NB4 (cell line): ENCODE results near the gene NUSAP1.
A peak's percentile ranks its signal among the peaks of the same experiment; 100 is the strongest.
"Not testable (repeated sequence)": the region's sequence is repeated elsewhere in the genome, so short reads cannot be mapped to it uniquely, and the experiment has no call there.

ENCODE experiments used
- DNase-seq: peaks from one replicate; pipeline ENCODE4 v3.0.0; 2010; ENCODE audit warnings: low read depth
- H3K4me3 ChIP-seq: one replicate; pipeline ENCODE4 v1.5.1; 2011; ENCODE audit warnings: mild to moderate bottlenecking, low read depth, low read length, moderate library complexity
- MYC ChIP-seq: IDR thresholded peaks from 2 replicates; pipeline ENCODE4 v1.6.1; 2011; ENCODE audit warnings: low read depth, low read length
- POLR2A ChIP-seq: IDR thresholded peaks from 2 replicates; pipeline ENCODE4 v1.6.1; 2011; ENCODE audit warnings: mild to moderate bottlenecking; ENCODE audit not compliant: insufficient read length; ENCODE audit errors: extremely low read depth
- TF ChIP-seq, protein P1 (sequence below): IDR thresholded peaks from one replicate; pipeline ENCODE4 v1.5.1; 2012; ENCODE audit warnings: low read depth, low read length
- TF ChIP-seq, protein P2 (sequence below): IDR thresholded peaks from 2 replicates; pipeline ENCODE4 v1.6.1; 2011; ENCODE audit warnings: low read depth, low read length

The NUSAP1 gene

DNA sequence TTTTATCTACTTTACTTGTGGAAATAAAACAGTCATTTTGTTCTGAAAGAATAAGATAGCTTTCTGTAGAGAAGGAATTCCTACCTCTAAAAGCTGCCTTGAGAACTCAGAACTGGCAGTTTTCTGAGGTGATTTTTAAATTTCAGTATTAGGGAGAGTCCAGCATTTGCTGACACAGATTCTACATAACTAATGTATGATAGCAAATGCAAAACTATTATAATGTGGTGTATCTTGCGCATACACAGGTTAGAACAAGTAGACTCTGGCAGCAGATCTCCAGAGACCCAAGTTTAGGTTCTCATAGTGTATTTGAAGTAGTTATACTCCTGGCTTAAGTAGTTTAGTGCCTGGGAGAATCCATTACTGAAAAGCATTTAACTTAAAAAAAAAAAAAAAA, 31.1 kb upstream of the NUSAP1 start:
- TF ChIP-seq POLR2A: no peak
- no peak for TF ChIP-seq MYC
- TF ChIP-seq, protein P1, sequence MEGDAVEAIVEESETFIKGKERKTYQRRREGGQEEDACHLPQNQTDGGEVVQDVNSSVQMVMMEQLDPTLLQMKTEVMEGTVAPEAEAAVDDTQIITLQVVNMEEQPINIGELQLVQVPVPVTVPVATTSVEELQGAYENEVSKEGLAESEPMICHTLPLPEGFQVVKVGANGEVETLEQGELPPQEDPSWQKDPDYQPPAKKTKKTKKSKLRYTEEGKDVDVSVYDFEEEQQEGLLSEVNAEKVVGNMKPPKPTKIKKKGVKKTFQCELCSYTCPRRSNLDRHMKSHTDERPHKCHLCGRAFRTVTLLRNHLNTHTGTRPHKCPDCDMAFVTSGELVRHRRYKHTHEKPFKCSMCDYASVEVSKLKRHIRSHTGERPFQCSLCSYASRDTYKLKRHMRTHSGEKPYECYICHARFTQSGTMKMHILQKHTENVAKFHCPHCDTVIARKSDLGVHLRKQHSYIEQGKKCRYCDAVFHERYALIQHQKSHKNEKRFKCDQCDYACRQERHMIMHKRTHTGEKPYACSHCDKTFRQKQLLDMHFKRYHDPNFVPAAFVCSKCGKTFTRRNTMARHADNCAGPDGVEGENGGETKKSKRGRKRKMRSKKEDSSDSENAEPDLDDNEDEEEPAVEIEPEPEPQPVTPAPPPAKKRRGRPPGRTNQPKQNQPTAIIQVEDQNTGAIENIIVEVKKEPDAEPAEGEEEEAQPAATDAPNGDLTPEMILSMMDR: no peak
- TF ChIP-seq, protein P2, sequence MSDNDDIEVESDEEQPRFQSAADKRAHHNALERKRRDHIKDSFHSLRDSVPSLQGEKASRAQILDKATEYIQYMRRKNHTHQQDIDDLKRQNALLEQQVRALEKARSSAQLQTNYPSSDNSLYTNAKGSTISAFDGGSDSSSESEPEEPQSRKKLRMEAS: no peak
- no peak overlapping the region for H3K4me3 ChIP-seq
- DNase-seq: no peak

DNA sequence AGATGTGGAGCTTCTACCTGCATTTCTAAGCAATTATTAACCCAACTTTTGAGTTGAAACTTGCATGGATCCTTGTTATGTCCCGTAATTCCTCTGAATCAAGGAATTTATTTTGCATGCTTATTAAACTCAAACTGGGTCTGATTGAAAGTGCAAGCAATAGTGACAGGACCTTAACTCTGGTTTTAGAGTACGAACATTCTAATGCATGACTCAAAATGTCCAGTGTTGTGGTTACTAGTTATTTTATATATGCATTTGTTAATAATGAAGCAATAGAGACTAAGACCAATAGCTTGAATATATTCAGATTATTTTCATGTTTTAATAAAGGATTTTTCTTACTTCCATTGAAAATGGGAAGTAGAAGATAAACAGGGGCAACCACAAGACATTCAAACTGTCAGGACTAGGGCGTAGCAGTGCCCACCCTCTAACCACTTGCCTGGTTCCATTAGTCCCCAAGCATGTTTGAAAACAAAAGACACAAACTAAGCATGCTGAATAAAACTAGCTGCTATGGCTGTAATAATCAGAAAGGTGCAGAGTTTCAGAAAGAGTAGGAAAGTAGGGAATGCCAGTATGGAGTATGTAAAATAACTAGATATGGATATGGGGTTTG, 28.4 kb upstream of the NUSAP1 start:
- DNase-seq: peak; percentile 66
- no peak overlapping the region for H3K4me3 ChIP-seq
- TF ChIP-seq, protein P1: no peak
- TF ChIP-seq, protein P2: peak; percentile 18; the same call in 1 of the 2 replicates

- no peak for DNase-seq
- no peak for TF ChIP-seq MYC
- TF ChIP-seq, protein P2: no peak
- TF ChIP-seq, protein P1: no peak
- TF ChIP-seq POLR2A: no peak
- no peak overlapping the region for H3K4me3 ChIP-seq
These were observed 25.0 kb upstream of the NUSAP1 start for GRCh38 chr15:41307679-41308078.

DNA sequence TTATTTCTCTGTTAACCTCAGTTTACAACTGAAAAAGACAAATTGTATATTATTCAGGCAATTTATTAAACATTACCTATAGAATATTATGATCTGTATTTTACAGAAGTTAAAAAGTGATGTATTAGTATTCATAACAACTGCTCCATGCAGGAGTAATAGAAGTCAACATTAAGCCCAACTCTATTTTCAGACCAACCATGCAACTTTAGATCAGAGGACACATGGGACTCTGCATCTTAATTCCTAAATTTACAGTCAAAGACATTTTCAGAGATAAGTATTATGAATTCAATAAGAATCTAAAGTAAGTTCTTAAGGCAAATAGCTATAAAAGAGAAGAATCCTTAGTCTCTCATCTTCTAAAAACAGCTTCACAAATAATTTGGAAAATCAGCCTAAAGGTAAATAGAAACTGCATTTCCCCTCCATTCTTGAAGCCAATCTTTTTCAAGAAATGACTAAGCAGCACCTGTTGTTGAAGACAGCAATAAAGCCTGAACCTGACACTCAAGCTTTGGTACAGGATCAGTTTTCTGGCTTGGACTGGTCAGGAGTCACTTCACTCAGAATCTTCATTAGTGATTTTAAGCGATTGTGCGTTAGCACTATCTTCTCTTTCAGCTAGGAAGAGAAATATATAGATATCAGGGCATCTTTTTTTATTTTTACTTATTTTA, 23.3 kb upstream of the NUSAP1 start:
- no peak overlapping the region for H3K4me3 ChIP-seq
- TF ChIP-seq, protein P1: no peak
- TF ChIP-seq MYC: no peak
- TF ChIP-seq, protein P2: no peak
- no peak for TF ChIP-seq POLR2A
- no peak for DNase-seq

DNA sequence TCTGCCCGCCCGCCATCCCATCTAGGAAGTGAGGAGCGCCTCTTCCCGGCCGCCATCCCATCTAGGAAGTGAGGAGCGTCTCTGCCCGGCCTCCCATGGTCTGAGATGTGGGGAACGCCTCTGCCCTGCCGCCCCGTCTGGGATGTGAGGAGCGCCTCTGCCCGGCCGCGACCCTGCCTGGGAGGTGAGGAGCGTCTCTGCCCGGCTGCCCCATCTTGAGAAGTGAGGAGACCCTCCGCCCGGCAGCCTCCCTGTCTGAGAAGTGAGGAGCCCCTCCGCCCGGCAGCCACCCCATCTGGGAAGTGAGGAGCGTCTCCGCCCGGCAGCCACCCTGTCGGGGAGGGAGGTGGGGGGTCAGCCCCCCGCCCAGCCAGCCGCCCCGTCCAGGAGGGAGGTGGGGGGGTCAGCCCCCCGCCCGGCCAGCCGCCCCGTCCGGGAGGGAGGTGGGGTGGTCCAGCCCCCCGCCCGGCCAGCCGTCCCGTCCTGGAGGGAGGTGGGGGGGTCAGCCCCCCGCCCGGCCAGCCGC, 11.8 kb upstream of the NUSAP1 start:
- not testable (repeated sequence) for DNase-seq, H3K4me3 ChIP-seq

DNA sequence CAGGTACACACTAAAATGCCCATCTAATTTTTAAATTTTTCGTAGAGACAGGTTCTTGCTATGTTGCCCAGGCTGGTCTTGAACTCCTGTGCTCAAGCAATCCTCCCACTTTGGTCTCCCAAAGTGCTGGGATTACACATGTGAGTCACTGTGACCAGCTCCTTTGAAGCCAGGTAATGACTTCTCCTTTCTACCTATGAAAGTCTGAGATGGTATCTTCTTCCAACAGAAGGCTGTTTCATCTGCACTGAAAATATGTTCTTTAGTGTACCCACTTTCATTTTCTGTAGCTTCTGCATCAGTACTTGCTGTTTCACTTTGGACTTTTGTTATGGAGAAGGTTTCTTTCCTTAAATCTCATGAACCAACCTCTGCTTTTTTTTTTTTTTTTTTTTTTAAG, 9.1 kb upstream of the NUSAP1 start:
- no peak overlapping the region for H3K4me3 ChIP-seq
- DNase-seq: no peak
- TF ChIP-seq POLR2A (no peak), MYC (no peak)
- TF ChIP-seq, protein P1: no peak
- TF ChIP-seq, protein P2: no peak
